Omental fat pad (tissue), 4 donors: ENCODE results near the gene PSMF1. TPM values are rescaled to one million over a fixed set of nuclear protein-coding genes. Genes with fewer than 3 reads are reported as not detected.

ENCODE experiments used
- ATAC-seq: fragments of 150-250 bp; one replicate; pipeline ENCODE4 v1.9.1; 2016; ENCODE audit warnings: mild to moderate bottlenecking, moderate library complexity; ENCODE audit not compliant: low FRiP score
- DNase-seq: peaks from one replicate; pipeline ENCODE4 v3.0.0-alpha.2; 2019; ENCODE audit warnings: low spot score
- CTCF ChIP-seq, 3 donors: fragments of 450-650 bp; IDR thresholded peaks; one replicate each; pipeline ENCODE4 v1.5.1; 2016 to 2017; ENCODE audit warnings: antibody characterized with exemption in 3 of 3, mild to moderate bottlenecking in 3 of 3, moderate library complexity in 2 of 3
- total RNA-seq, 4 donors: library from RNA; depleted of rRNA; stranded (reverse); fragments of >200 nt; gene quantifications; one replicate each; pipeline ENCODE4 v1.1.0, GENCODE V29; 2016

The PSMF1 gene
- total RNA-seq, 4 donors from 2014 or later, result 60.9 to 140 (median 74.6) TPM

GRCh38 chr20:1203630-1204029 lies 85.2 kb downstream of the PSMF1 start:
- ATAC-seq (no peak), DNase-seq (no peak)
- TF ChIP-seq CTCF (IDR thresholded peaks at IDR 0.05), result no peak

GRCh38 chr20:1204113-1204512 lies 85.7 kb downstream of the PSMF1 start:
- no peak for ATAC-seq
- no peak for TF ChIP-seq CTCF (IDR thresholded peaks at IDR 0.05)
- DNase-seq, result no peak

- no peak for TF ChIP-seq CTCF (IDR thresholded peaks at IDR 0.05)
- no peak for DNase-seq
- ATAC-seq, result no peak
Observed at GRCh38 chr20:1204576-1204975, 86.2 kb downstream of the PSMF1 start.

GRCh38 chr20:1205802-1206201 lies 87.4 kb downstream of the PSMF1 start:
- TF ChIP-seq CTCF (IDR thresholded peaks at IDR 0.05), result no peak
- ATAC-seq (no peak), DNase-seq (no peak)

GRCh38 chr20:1206366-1207148 lies 88.2 kb downstream of the PSMF1 start:
- TF ChIP-seq CTCF (IDR thresholded peaks at IDR 0.05), result no peak
- DNase-seq, result no peak
- no peak for ATAC-seq

GRCh38 chr20:1207293-1207878 lies 89.0 kb downstream of the PSMF1 start:
- TF ChIP-seq CTCF (IDR thresholded peaks at IDR 0.05), result no peak
- no peak for DNase-seq
- no peak for ATAC-seq
